K562 (cell line): ENCODE results near the gene FCAMR. TPM values are rescaled to one million over a fixed set of nuclear protein-coding genes. Genes with fewer than 3 reads are reported as not detected.

Experiments used
- ATAC-seq: fragments of 200-7000 bp; cut with Tn5 transposase; 3 replicates; pipeline ENCODE4 v1.9.1; 2020; ENCODE audit warnings: moderate library complexity
- BruUV-seq: library from RNA; stranded (reverse); fragments of 400-500 nt; replicated peaks from 2 replicates; lab custom pipeline; 2021; lab: Mats Ljungman, UMichigan
- CTCF ChIA-PET: fragments of 300-600 bp; formaldehyde crosslinking; extraction: SDS; loops from one replicate; lab custom pipeline; 2021; ENCODE audit warnings: low intra/inter-chr PET ratio; lab: Yijun Ruan, JAX
- POLR2A ChIA-PET: fragments of 300-600, 350-650 bp; sonication (Branson Sonifier 250); formaldehyde crosslinking; extraction: SDS; loops from one replicate; lab custom pipeline; 2021; ENCODE audit warnings: antibody characterized with exemption, inconsistent platforms; lab: Yijun Ruan, JAX
- DNase-seq, 4 experiments: peaks; one replicate each; pipeline versions ENCODE4 v3.0.0 to v3.0.0-alpha.2; 2011 to 2018; ENCODE audit warnings: low spot score in 3 of 4, mixed read lengths in 3 of 4; ENCODE audit errors: extremely low read depth in 1 of 4
- FAIRE-seq: peaks from 2 replicates; lab custom pipeline; 2011; peaks lifted over from hg19 to GRCh38; lab: Jason Lieb, UNC
- H2AFZ ChIP-seq: 2 replicates; pipeline ENCODE4 v1.6.0; 2011; ENCODE audit warnings: low read depth, low read length, control low read depth, inconsistent platforms
- H3K27ac ChIP-seq: fragments of 200-600 bp; 3 replicates; pipeline ENCODE4 v1.8.0; 2011; ENCODE audit warnings: low read depth, mild to moderate bottlenecking, control low read depth, inconsistent platforms, low read length, moderate library complexity, mixed read lengths; ENCODE audit errors: extremely low read depth
- H3K27me3 ChIP-seq, 2 experiments: fragments of 300-600 bp in 1 of 2; 2 replicates in 1 of 2; 3 replicates in 1 of 2; pipeline versions ENCODE4 v1.6.0 to v1.8.0; 2011; ENCODE audit warnings: inconsistent platforms in 2 of 2, low read length in 2 of 2, mild to moderate bottlenecking in 1 of 2, mixed read lengths in 1 of 2, moderate library complexity in 1 of 2; ENCODE audit not compliant: control insufficient read depth in 2 of 2, insufficient read depth in 2 of 2
- H3K36me3 ChIP-seq: fragments of 300-600 bp; 3 replicates; pipeline ENCODE4 v1.8.0; 2011; ENCODE audit warnings: mild to moderate bottlenecking, low read length, inconsistent platforms; ENCODE audit not compliant: control insufficient read depth, insufficient read depth
- H3K4me1 ChIP-seq, 2 experiments: fragments of 200-600 bp in 1 of 2; replicated peaks in 1 of 2; 2 replicates in 1 of 2; 3 replicates in 1 of 2; pipeline versions ENCODE4 v1.5.1 to v1.8.0; 2011; ENCODE audit warnings: inconsistent platforms in 2 of 2, low read length in 2 of 2, mild to moderate bottlenecking in 1 of 2, mixed read lengths in 1 of 2, moderate library complexity in 1 of 2; ENCODE audit not compliant: control insufficient read depth in 2 of 2, insufficient read depth in 2 of 2
- H3K4me2 ChIP-seq: 2 replicates; pipeline ENCODE4 v1.6.1; 2011; ENCODE audit warnings: low read length, control low read depth, inconsistent platforms, mixed read lengths; ENCODE audit not compliant: insufficient read depth
- H3K4me3 ChIP-seq: fragments of 200-600 bp; sonication (generic), shearing (Covaris generic); 2 replicates; pipeline ENCODE4 v1.5.1; 2016; ENCODE audit warnings: control low read depth, inconsistent platforms
- H3K79me2 ChIP-seq: fragments of 200-600 bp; 3 replicates; pipeline ENCODE4 v1.8.0; 2011; ENCODE audit warnings: low read length, inconsistent platforms; ENCODE audit not compliant: control insufficient read depth, insufficient read depth
- H3K9ac ChIP-seq, 2 experiments: 2 replicates each; pipeline versions ENCODE4 v1.6.0 to v1.6.1; 2011; ENCODE audit warnings: low read depth in 2 of 2, low read length in 2 of 2, control low read depth in 1 of 2, inconsistent platforms in 1 of 2, mild to moderate bottlenecking in 1 of 2, mixed read lengths in 1 of 2; ENCODE audit not compliant: insufficient read depth in 1 of 2
- H3K9me1 ChIP-seq: one replicate; pipeline ENCODE4 v1.6.0; 2011; ENCODE audit warnings: inconsistent platforms, mild to moderate bottlenecking, low read length, moderate library complexity; ENCODE audit not compliant: control insufficient read depth, insufficient read depth
- H3K9me3 ChIP-seq: replicated peaks from 2 replicates; pipeline ENCODE4 v1.5.1; 2011; ENCODE audit warnings: low read depth, low read length, inconsistent platforms; ENCODE audit not compliant: control insufficient read depth, insufficient read depth
- H4K20me1 ChIP-seq: replicated peaks from 2 replicates; pipeline ENCODE4 v1.6.1; 2011; ENCODE audit warnings: low read length, inconsistent platforms, mixed read lengths; ENCODE audit not compliant: control insufficient read depth, insufficient read depth
- ATF7 ChIP-seq: fragments of 450-650 bp; IDR thresholded peaks from 2 replicates; pipeline ENCODE4 v1.7.1; 2014; ENCODE audit warnings: mild to moderate bottlenecking, moderate library complexity
- CBX3 ChIP-seq, 2 experiments: IDR thresholded peaks; 1 replicate in 1 of 2; 2 replicates in 1 of 2; pipeline ENCODE4 v1.6.1; 2012; ENCODE audit warnings: inconsistent platforms in 2 of 2, low read length in 2 of 2, borderline replicate concordance in 1 of 2, control low read depth in 1 of 2
- CREM ChIP-seq: IDR thresholded peaks from 2 replicates; pipeline ENCODE4 v1.6.1; 2014; ENCODE audit warnings: antibody characterized with exemption, low read depth
- EP400 ChIP-seq: fragments of 450-650 bp; IDR thresholded peaks from 2 replicates; pipeline ENCODE4 v1.6.1; 2017; ENCODE audit warnings: antibody characterized with exemption, mild to moderate bottlenecking, moderate library complexity
- FOXJ2 ChIP-seq: fragments of 200-800 bp; sonication (Bioruptor generic); IDR thresholded peaks from 2 replicates; pipeline ENCODE4 v1.6.1; 2016; ENCODE audit warnings: missing genetic modification characterization, missing compliant biosample characterization
- HDGF ChIP-seq: fragments of 450-650 bp; IDR thresholded peaks from 2 replicates; pipeline ENCODE4 v1.6.1; 2016
- POLR2AphosphoS2 ChIP-seq: IDR thresholded peaks from 2 replicates; pipeline ENCODE4 v1.6.1; 2012; ENCODE audit warnings: low read length, improper control_type of control experiment
- TOE1 ChIP-seq, 2 experiments: fragments of 450-650 bp in 1 of 2; sonication (generic) in 1 of 2; formaldehyde crosslinking in 1 of 2; IDR thresholded peaks; 2 replicates each; pipeline versions ENCODE4 v1.7.1 to v1.8.0; 2016 to 2022; ENCODE audit warnings: borderline replicate concordance in 2 of 2, mild to moderate bottlenecking in 2 of 2, antibody characterized with exemption in 1 of 2, inconsistent platforms in 1 of 2, low read depth in 1 of 2, missing genetic modification reagents in 1 of 2, moderate library complexity in 1 of 2
- XRCC5 ChIP-seq: fragments of 200-400 bp; formaldehyde crosslinking; IDR thresholded peaks from 2 replicates; pipeline ENCODE4 v1.6.1; 2017; ENCODE audit warnings: low read depth, mild to moderate bottlenecking, low read length
- WGBS: fragments of 100-300 bp; shearing (Covaris generic); methylation state at CpG from one replicate; pipeline ENCODE4 v1.1.6; 2016; ENCODE audit warnings: low coverage, mixed read lengths; ENCODE audit not compliant: insufficient coverage; ENCODE audit errors: missing lambda C conversion rate; 5-methylcytosine and 5-hydroxymethylcytosine counted together
- in situ Hi-C: fragments of 300-500 bp; cut with MboI; formaldehyde crosslinking; loops from 4 replicates; pipeline ENCODE4 v1.15.0; 2018; ENCODE audit warnings: inconsistent platforms, mixed read lengths
- intact Hi-C: fragments of 100-400 bp; cut with micrococcal nuclease; formaldehyde crosslinking; loops from 2 replicates; pipeline ENCODE4 v1.14.2; 2022
- polyA plus RNA-seq, 8 experiments: library from polyadenylated mRNA; depleted of rRNA in 4 of 8; stranded (reverse) in 5 of 8; unstranded in 3 of 8; fragments of >200 nt; fragmentation: Nextera tagmentation in 2 of 8; fragmentation: Illumina TruSeq in 1 of 8; extraction: Ambion mirVana in 2 of 8; extraction: Trizol in 1 of 8; gene quantifications; 2 replicates each; pipeline versions ENCODE4 v1.2.1 to v1.2.3, GENCODE V29; 2011 to 2014; ENCODE audit warnings: inconsistent platforms in 1 of 8, missing spikeins in 1 of 8
- total RNA-seq, 7 experiments: library from RNA; depleted of rRNA in 6 of 7; stranded (reverse); fragments of >200 nt in 6 of 7; fragmentation: Illumina TruSeq in 2 of 7; extraction: Trizol in 2 of 7; gene quantifications; 2 replicates each; pipeline versions ENCODE4 v1.2.1 to v1.2.3, GENCODE V29; 2011 to 2021; ENCODE audit warnings: low replicate concordance in 1 of 7

The FCAMR gene
- total and polyA plus RNA-seq, 9 of the 15 experiments (the other 6 are each of a cell fraction or from before 2014, with no cell fraction given), result not detected

- H3K27ac ChIP-seq, result no peak overlapping the region
- H3K4me1 ChIP-seq, result peaks cover 7 to 13% of the 10 kb centered on the region in 2 experiments
- BruUV-seq, result no TSS peak
- H2AFZ ChIP-seq, result no peak overlapping the region
- no peak overlapping the region for H3K9ac ChIP-seq
- 26% methylated on average over 4 of the region's 4 CpGs for WGBS
- POLR2A ChIA-PET, result interaction anchor here (1.0 kb wide), 1 partner anchor 10 kb away, joined by 3 read pairs; no protein-coding TSS in a partner anchor
- CTCF ChIA-PET, result no interaction called here
- no peaks in the 10 kb centered on the region for H4K20me1 ChIP-seq
- no peak overlapping the region for H3K4me3 ChIP-seq
- in situ Hi-C loops, result no loop called here
- H3K9me3 ChIP-seq, result no peaks in the 10 kb centered on the region
- no peaks in the 10 kb centered on the region for H3K79me2 ChIP-seq
- H3K9me1 ChIP-seq, result no peaks in the 10 kb centered on the region
- FAIRE-seq (no peak), ATAC-seq (no peak), DNase-seq (no peak)
- intact Hi-C loops, result no loop called here
- H3K4me2 ChIP-seq, result no peak overlapping the region
- H3K27me3 ChIP-seq, result no peaks in the 10 kb centered on the region
- H3K36me3 ChIP-seq, result no peaks in the 10 kb centered on the region
- TF ChIP-seq ATF7 (no peak), EP400 (no peak), FOXJ2 (tag) (no peak), XRCC5 (no peak), CREM (no peak), POLR2AphosphoS2 (no peak), CBX3 (IDR thresholded peaks at IDR 0.05; ENCODE audit: borderline replicate concordance in 1 of 2, low read length in 2 of 2) (no peak), TOE1 (IDR thresholded peaks at IDR 0.05; ENCODE audit: borderline replicate concordance) (no peak), TOE1 (CRISPR knock-in tag; IDR thresholded peaks at IDR 0.05; ENCODE audit: borderline replicate concordance, low read depth) (no peak), HDGF (no peak)
Measured at GRCh38 chr1:206949208-206949607, 21.1 kb downstream of the FCAMR start.
